ENCODE data around the gene PAH. TPM values are rescaled to one million over a fixed set of nuclear protein-coding genes. Genes with fewer than 3 reads are reported as not detected.

PAH gene
- total RNA-seq, 1 experiment from 2014 or later = 5.1 TPM

- Histone ChIP-seq H3K27me3 (replicated peaks; ENCODE audit: control insufficient read depth, insufficient read depth, low read length) (peaks cover 6% of the 10 kb centered on the region), H3K9me3 (no peaks in the 10 kb centered on the region), H3K4me3 (ENCODE audit: low read depth, low read length) (peak overlapping the region; percentile 24), H3K4me1 (no peaks in the 10 kb centered on the region), H3K36me3 (ENCODE audit: control insufficient read depth, insufficient read depth, low read length) (no peaks in the 10 kb centered on the region)
- Mint-ChIP-seq H3K9me3 (ENCODE audit: unreplicated experiment) (no peaks in the 10 kb centered on the region), H3K27me3 (ENCODE audit: insufficient read depth, unreplicated experiment) (peaks cover 44% of the 10 kb centered on the region), H3K4me3 (ENCODE audit: unreplicated experiment) (peak overlapping the region; percentile 70), H3K27ac (ENCODE audit: unreplicated experiment) (no peak overlapping the region), H3K36me3 (ENCODE audit: insufficient read depth, unreplicated experiment) (no peaks in the 10 kb centered on the region), H3K4me1 (ENCODE audit: low read depth, unreplicated experiment) (no peaks in the 10 kb centered on the region)
- no TSS peak for BruUV-seq (replicated peaks)
- POLR2A ChIA-PET = no interaction called here
- no peak for TF ChIP-seq CTCF (IDR thresholded peaks at IDR 0.05; ENCODE audit: insufficient read depth in 1 of 2, low read depth in 1 of 2, low read length in 1 of 2, severe bottlenecking in 1 of 2, unreplicated experiment in 1 of 2)
- no peak for DNase-seq
- intact Hi-C loops (cut with micrococcal nuclease; ENCODE audit: unreplicated experiment) = loop anchor here (10.0 kb wide), 1 partner anchor 447 kb away; no protein-coding TSS in a partner anchor
- CTCF ChIA-PET = no interaction called here
Observed at GRCh38 chr12:102958073-102958829, 41.2 kb upstream of the PAH start.

- Mint-ChIP-seq H3K9me3 (ENCODE audit: unreplicated experiment) (no peaks in the 10 kb centered on the region), H3K27me3 (ENCODE audit: insufficient read depth, unreplicated experiment) (peaks cover 39% of the 10 kb centered on the region), H3K4me1 (ENCODE audit: low read depth, unreplicated experiment) (no peaks in the 10 kb centered on the region), H3K27ac (ENCODE audit: unreplicated experiment) (no peak within 1 kb of the TSS), H3K4me3 (ENCODE audit: unreplicated experiment) (peak within 1 kb of the TSS; percentile 70), H3K36me3 (ENCODE audit: insufficient read depth, unreplicated experiment) (no peaks in the 10 kb centered on the region)
- intact Hi-C loops (cut with micrococcal nuclease; ENCODE audit: unreplicated experiment) = loop anchor here (10.0 kb wide), 1 partner anchor 447 kb away; no protein-coding TSS in a partner anchor
- H3K4me3 ChIP-seq (ENCODE audit: low read depth, low read length) = peak within 1 kb of the TSS; percentile 24
- no TSS peak for BruUV-seq (replicated peaks)
- H3K9me3 ChIP-seq = no peaks in the 10 kb centered on the region
- no peaks in the 10 kb centered on the region for H3K4me1 ChIP-seq
- POLR2A ChIA-PET = no interaction called here
- DNase-seq = no peak
- CTCF ChIA-PET = interaction anchor here (0.6 to 0.7 kb wide), 3 partner anchors 9 to 597 kb away, joined by 5 to 9 read pairs (median 6); no protein-coding TSS in a partner anchor
- no peaks in the 10 kb centered on the region for H3K36me3 ChIP-seq (ENCODE audit: control insufficient read depth, insufficient read depth, low read length)
- peaks cover 6% of the 10 kb centered on the region for H3K27me3 ChIP-seq (replicated peaks; ENCODE audit: control insufficient read depth, insufficient read depth, low read length)
- TF ChIP-seq CTCF (IDR thresholded peaks at IDR 0.05; ENCODE audit: insufficient read depth in 1 of 2, low read depth in 1 of 2, low read length in 1 of 2, severe bottlenecking in 1 of 2, unreplicated experiment in 1 of 2) = no peak
Observed at GRCh38 chr12:102957339-102958050, 40.5 kb upstream of the PAH start, which contains the start of gene ASCL1. ASCL1 (plus strand) TSS chr12:102957674; CDS start chr12:102958245, 571 bp downstream.

GRCh38 chr12:102956738-102957327 is 39.8 kb upstream of the PAH start:
- ChIA-PET CTCF (interaction anchor here (0.6 to 0.7 kb wide), 3 partner anchors 8 to 597 kb away, joined by 5 to 9 read pairs (median 6); no protein-coding TSS in a partner anchor), POLR2A (no interaction called here)
- Mint-ChIP-seq H3K4me3 (ENCODE audit: unreplicated experiment) (peak overlapping the region; percentile 70), H3K4me1 (ENCODE audit: low read depth, unreplicated experiment) (no peaks in the 10 kb centered on the region), H3K27ac (ENCODE audit: unreplicated experiment) (no peak overlapping the region), H3K9me3 (ENCODE audit: unreplicated experiment) (no peaks in the 10 kb centered on the region), H3K36me3 (ENCODE audit: insufficient read depth, unreplicated experiment) (no peaks in the 10 kb centered on the region), H3K27me3 (ENCODE audit: insufficient read depth, unreplicated experiment) (peaks cover 35% of the 10 kb centered on the region)
- Histone ChIP-seq H3K4me3 (ENCODE audit: low read depth, low read length) (no peak overlapping the region; the same call in 1 of the 2 replicates), H3K9me3 (no peaks in the 10 kb centered on the region), H3K36me3 (ENCODE audit: control insufficient read depth, insufficient read depth, low read length) (no peaks in the 10 kb centered on the region), H3K4me1 (no peaks in the 10 kb centered on the region), H3K27me3 (replicated peaks; ENCODE audit: control insufficient read depth, insufficient read depth, low read length) (peaks cover 4% of the 10 kb centered on the region)
- TF ChIP-seq CTCF (IDR thresholded peaks at IDR 0.05; ENCODE audit: insufficient read depth in 1 of 2, low read depth in 1 of 2, low read length in 1 of 2, severe bottlenecking in 1 of 2, unreplicated experiment in 1 of 2) = no peak
- BruUV-seq (replicated peaks) = no TSS peak
- intact Hi-C loops (cut with micrococcal nuclease; ENCODE audit: unreplicated experiment) = loop anchor here (10.0 kb wide), 1 partner anchor 448 kb away; no protein-coding TSS in a partner anchor
- no peak for DNase-seq
